Hematopoietic multipotent progenitor cell treated with erythropoietin and hydrocortisone succinate and interleukin-3 and kit ligand, for 6 days (in vitro differentiated cells): Measurements from ENCODE around the gene ANGEL1.
A peak's percentile ranks its signal among the peaks of the same experiment; 100 is the strongest.

Experiments used
- DNase-seq: peaks from one replicate; pipeline ENCODE4 v3.0.0-alpha.2; 2015

The ANGEL1 gene

GRCh38 chr14:76812422-76813383 is at the start of gene ANGEL1:
ANGEL1 (minus strand) TSS chr14:76812882; CDS start chr14:76812827, 55 bp downstream.
- peak; percentile 96 for DNase-seq

- DNase-seq, result no peak
Observed at GRCh38 chr14:76861574-76862255, 49.0 kb upstream of the ANGEL1 start.

- DNase-seq, result no peak
Observed at GRCh38 chr14:76856769-76857168, 44.1 kb upstream of the ANGEL1 start.

- no peak for DNase-seq
Observed at GRCh38 chr14:76855066-76855465, 42.4 kb upstream of the ANGEL1 start.

- peak; percentile 22 for DNase-seq
Observed at GRCh38 chr14:76848879-76849278, 36.2 kb upstream of the ANGEL1 start.

- peak; percentile 32 for DNase-seq
Observed at GRCh38 chr14:76846331-76847047, 33.8 kb upstream of the ANGEL1 start.

- peak; percentile 58 for DNase-seq
Observed at GRCh38 chr14:76844223-76844622, 31.5 kb upstream of the ANGEL1 start.

- no peak for DNase-seq
Observed at GRCh38 chr14:76842414-76842813, 29.7 kb upstream of the ANGEL1 start.

GRCh38 chr14:76837524-76837923 is 24.8 kb upstream of the ANGEL1 start:
- no peak for DNase-seq

GRCh38 chr14:76836029-76836630 is 23.4 kb upstream of the ANGEL1 start:
- DNase-seq, result no peak

GRCh38 chr14:76834241-76834661 is 21.6 kb upstream of the ANGEL1 start:
- no peak for DNase-seq

GRCh38 chr14:76833011-76833410 is 20.3 kb upstream of the ANGEL1 start:
- DNase-seq, result no peak

GRCh38 chr14:76832503-76832988 is 19.9 kb upstream of the ANGEL1 start:
- DNase-seq, result peak; percentile 12

GRCh38 chr14:76830556-76830955 is 17.9 kb upstream of the ANGEL1 start:
- no peak for DNase-seq

GRCh38 chr14:76829650-76830421 is 17.2 kb upstream of the ANGEL1 start:
- DNase-seq, result no peak

GRCh38 chr14:76829013-76829365 is 16.3 kb upstream of the ANGEL1 start:
- DNase-seq, result no peak

- no peak for DNase-seq
Observed at GRCh38 chr14:76828339-76829012, 15.8 kb upstream of the ANGEL1 start.

- DNase-seq, result no peak
Observed at GRCh38 chr14:76827696-76828296, 15.1 kb upstream of the ANGEL1 start.

GRCh38 chr14:76826122-76826521 is 13.4 kb upstream of the ANGEL1 start, which contains the start of gene LRRC74A:
LRRC74A (plus strand) TSS chr14:76826408; CDS start chr14:76826698, 290 bp downstream.
- DNase-seq, result no peak

- no peak for DNase-seq
Observed at GRCh38 chr14:76820700-76821099, 8.0 kb upstream of the ANGEL1 start.
